Heart left ventricle (tissue), 13 donors: Measurements from ENCODE around the gene EARS2.

Source experiments
- CTCF ChIP-seq, 12 donors: fragments of 200-600 bp; sonication (generic) in 4 of 12; IDR thresholded peaks; one replicate each; pipeline versions ENCODE4 v1.5.0 to v1.8.0; 2018 to 2022; ENCODE audit warnings: antibody characterized with exemption in 12 of 12, mild to moderate bottlenecking in 5 of 12
- POLR2A ChIP-seq, 2 donors: fragments of 450-650 bp; IDR thresholded peaks; one replicate each; pipeline ENCODE4 v1.6.1; 2017; ENCODE audit warnings: antibody characterized with exemption in 2 of 2, mild to moderate bottlenecking in 2 of 2, moderate library complexity in 2 of 2
- donor health status: ischemic (EF 13 %, LVEDD 7.1; RV severe dilation, severe dysfunction).
- donor health status: DM: no; HTN: yes; CAD: no.
- donor health status: DM: no; HTN: no; CAD: no.
- donor health status: ischemic (EF 25% LVEDD 6.9; RV normal size, moderate dysfunction).
- donor health status: ischemic (EF 25% LVEDD 5.7; RV mildly dilated, moderate dysfunction).
- donor health status: ischemic (EF 35%, LVEDD 5.7; RV mildly dilated, moderate dysfunction).
- donor health status: nonischemic (EF 11% LVEDD 7.7; RV severe dilation, severe dysfunction).
- donor health status: DM: yes; HTN: yes; CAD: no.
- donor health status: PGD.
- donor health status: ischemic (EF 29% LVEDD 5.4; RV normal size, mild dysfunction).
- donor health status: nonischemic (EF 23%, LVEDD 6.1; RV moderate dilation, normal function).

- TF ChIP-seq CTCF (IDR thresholded peaks at IDR 0.05) (no peak), POLR2A (IDR thresholded peaks at IDR 0.05) (no peak)
Measured at GRCh38 chr16:23521965-23522364, 35.2 kb downstream of the EARS2 start.
